Neuron (in vitro differentiated cells): ENCODE data around the gene MAP3K5.

Experiments used
- H2AFZ ChIP-seq: one replicate; pipeline ENCODE4 v1.6.1; 2013; ENCODE audit warnings: low read depth, mild to moderate bottlenecking, inconsistent platforms, low read length, moderate library complexity
- H3K27me3 ChIP-seq: one replicate; pipeline ENCODE4 v1.6.1; 2013; ENCODE audit warnings: low read length; ENCODE audit not compliant: insufficient read depth
- H3K36me3 ChIP-seq: one replicate; pipeline ENCODE4 v1.6.1; 2013; ENCODE audit warnings: low read length; ENCODE audit not compliant: insufficient read depth
- H3K4me1 ChIP-seq: one replicate; pipeline ENCODE4 v1.6.1; 2013; ENCODE audit warnings: low read length; ENCODE audit not compliant: insufficient read depth
- H3K4me3 ChIP-seq: 2 replicates; pipeline ENCODE4 v1.5.1; 2013; ENCODE audit warnings: mild to moderate bottlenecking, low read length, moderate library complexity
- H3K9me3 ChIP-seq: one replicate; pipeline ENCODE4 v1.6.1; 2013; ENCODE audit warnings: low read length

MAP3K5 gene

DNA sequence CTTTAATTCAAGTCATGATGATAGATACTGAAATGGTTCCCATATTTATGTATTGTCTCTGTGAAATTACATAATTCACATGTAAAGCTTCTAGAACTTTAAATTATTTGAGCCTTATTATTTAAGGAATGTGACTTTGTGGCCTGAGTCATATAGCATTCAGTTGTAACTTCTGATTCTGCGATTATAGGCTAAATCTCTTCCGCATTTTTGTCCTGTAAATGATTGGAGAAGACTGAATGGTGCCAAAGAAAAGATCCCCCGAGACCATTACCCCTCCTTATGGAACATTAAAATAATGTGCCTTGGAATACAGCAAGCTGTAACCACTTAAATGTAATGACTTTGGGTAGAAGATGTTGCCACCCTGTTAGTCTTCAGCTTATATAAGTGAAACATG lies 178.8 kb downstream of the MAP3K5 start:
- Histone ChIP-seq H3K27me3 (no peaks in the 10 kb centered on the region), H3K9me3 (no peaks in the 10 kb centered on the region), H3K4me3 (no peak overlapping the region), H3K4me1 (no peaks in the 10 kb centered on the region), H3K36me3 (no peaks in the 10 kb centered on the region), H2AFZ (no peak overlapping the region)

DNA sequence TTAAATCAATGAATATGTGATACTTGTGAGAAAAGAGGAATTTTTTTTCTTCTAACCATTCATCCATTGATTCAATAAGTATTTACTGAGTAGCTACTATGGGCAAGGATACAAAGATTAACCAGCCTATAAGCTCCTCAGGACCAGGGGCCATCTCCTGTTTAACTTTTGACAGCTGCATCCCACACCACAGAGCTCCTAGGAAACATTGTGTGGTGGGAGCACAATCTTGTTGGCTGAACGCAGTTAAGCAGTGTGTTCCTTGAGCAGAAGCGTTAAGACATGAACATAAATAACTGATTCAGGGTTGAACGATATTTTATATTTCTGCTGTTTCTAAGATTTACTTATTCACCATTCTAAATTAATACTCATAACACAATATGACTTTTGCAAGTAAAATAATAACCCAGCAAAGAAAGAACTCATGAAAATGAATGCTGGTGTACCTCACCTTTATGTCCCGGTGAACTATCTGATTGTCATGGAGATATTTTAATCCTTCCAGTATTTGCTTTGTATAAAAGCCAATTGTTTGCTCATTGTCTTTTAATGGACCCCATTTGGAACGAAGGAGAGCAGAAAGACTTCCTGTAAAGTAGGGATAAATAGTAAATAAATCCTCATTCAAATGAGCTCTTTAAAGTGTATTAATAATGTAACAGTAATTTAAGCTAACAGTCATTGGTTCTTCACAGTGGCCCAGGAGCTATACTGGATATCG lies 179.4 kb downstream of the MAP3K5 start:
- no peak overlapping the region for H3K4me3 ChIP-seq
- no peaks in the 10 kb centered on the region for H3K27me3 ChIP-seq

DNA sequence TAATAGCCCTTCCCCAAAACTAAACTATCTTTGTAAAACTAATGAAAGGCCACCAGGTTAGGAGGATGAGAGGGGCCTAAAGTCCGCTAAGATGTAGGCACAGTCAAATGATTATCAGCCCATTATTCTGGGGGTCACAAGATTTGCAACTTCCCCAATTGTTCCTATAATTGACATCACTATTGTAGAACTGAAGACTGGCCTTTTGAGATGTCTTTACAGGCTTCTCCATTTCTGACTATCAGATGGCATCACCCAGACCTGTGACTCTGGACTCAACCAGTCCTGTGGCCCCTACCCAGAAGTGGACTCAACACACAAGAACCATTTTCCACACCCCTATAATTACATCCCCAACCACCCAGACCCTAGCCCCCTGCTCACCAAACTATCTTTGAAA lies 180.5 kb downstream of the MAP3K5 start:
- Histone ChIP-seq H3K4me1 (no peaks in the 10 kb centered on the region), H3K4me3 (no peak overlapping the region), H3K36me3 (no peaks in the 10 kb centered on the region), H3K27me3 (no peaks in the 10 kb centered on the region), H3K9me3 (no peaks in the 10 kb centered on the region), H2AFZ (no peak overlapping the region)

More for the DNA sequence above, 179.4 kb downstream of the MAP3K5 start:
- H3K9me3 ChIP-seq: no peaks in the 10 kb centered on the region
- H3K36me3 ChIP-seq: no peaks in the 10 kb centered on the region
- H2AFZ ChIP-seq: no peak overlapping the region
- H3K4me1 ChIP-seq: no peaks in the 10 kb centered on the region

DNA sequence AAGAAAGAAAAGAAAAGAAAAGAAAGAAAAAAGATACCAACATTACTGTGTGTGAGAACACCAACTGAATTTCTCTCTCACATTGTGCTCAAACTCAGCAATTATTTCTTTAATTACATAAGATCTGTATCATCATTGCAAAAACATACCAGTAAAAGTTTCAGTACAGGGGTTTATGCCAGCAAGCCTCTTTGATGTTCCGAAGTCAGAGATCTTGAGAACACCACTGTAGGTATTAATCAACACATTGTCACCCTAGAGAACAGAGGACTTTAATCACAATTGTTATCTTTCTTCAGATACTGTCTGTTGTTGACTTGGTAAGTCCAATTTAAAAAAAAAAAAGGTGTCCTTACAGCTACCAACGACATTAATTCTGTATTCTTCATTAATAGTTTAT lies 181.1 kb downstream of the MAP3K5 start:
- H3K4me1 ChIP-seq: no peaks in the 10 kb centered on the region
- H3K27me3 ChIP-seq: no peaks in the 10 kb centered on the region
- H2AFZ ChIP-seq: no peak overlapping the region
- no peaks in the 10 kb centered on the region for H3K36me3 ChIP-seq
- H3K4me3 ChIP-seq: no peak overlapping the region
- H3K9me3 ChIP-seq: no peaks in the 10 kb centered on the region

DNA sequence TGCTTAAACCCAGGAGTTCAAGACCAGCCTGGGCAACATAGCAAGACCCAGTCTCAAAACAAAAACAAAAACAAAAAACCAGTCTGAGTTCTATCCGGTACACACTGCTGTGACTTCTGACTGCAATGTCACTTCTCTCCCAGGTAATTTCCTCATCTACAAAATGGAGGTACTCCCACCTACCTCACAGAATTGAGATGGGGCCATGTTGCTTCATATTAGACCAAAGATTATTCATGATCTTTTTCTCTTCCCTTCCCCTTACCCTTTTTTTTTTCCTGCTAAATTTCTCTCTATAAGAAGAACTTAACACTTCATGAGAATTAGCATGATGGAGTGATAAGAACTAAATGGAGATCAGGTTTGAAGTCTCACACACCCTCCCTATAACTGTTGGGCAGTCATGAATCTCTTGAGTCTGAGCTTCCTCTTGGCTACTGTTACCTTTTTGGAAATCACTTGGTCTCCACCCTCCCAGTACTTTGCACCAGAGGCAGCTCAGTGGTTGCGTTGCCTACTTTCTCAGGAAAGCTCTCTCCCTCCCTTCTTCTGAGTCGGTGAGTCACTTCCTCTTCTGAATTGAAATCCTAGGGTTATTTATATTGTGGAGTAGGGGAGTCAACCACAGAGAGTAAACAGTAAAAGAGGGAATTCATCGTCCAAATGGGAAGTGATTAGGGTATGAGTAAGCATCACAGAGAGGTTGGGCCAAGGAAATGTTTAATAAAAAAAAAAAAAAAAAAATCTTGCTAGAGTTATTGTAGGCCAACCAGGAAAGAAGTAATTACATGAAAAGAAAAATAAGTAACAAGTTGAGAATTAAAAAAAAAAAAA lies 182.2 kb downstream of the MAP3K5 start:
- H2AFZ ChIP-seq: no peak overlapping the region
- no peaks in the 10 kb centered on the region for H3K36me3 ChIP-seq
- no peaks in the 10 kb centered on the region for H3K4me1 ChIP-seq
- H3K4me3 ChIP-seq: no peak overlapping the region
- no peaks in the 10 kb centered on the region for H3K9me3 ChIP-seq
- H3K27me3 ChIP-seq: no peaks in the 10 kb centered on the region

DNA sequence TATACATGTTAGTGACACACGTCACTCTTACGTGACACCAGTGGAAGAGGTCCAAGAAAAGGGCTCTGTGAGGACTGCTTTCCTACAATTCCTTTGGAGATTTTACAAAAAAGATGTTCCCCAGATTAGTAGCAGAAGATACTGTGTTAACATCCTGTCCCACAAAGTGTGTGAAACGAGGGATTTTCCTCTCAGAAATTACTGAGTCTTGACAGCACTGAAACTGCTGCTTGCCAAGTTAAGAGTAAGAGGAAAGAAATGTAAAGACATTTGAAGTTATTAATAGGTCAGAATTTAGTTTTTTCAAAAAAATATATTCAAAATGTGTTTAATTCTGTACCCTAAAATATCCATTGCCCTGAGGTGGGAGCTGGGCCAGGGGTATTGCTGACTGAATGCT lies 183.3 kb downstream of the MAP3K5 start:
- no peaks in the 10 kb centered on the region for H3K4me1 ChIP-seq
- H3K36me3 ChIP-seq: no peaks in the 10 kb centered on the region
- H2AFZ ChIP-seq: no peak overlapping the region
- H3K4me3 ChIP-seq: no peak overlapping the region
- H3K27me3 ChIP-seq: no peaks in the 10 kb centered on the region
- H3K9me3 ChIP-seq: no peaks in the 10 kb centered on the region

DNA sequence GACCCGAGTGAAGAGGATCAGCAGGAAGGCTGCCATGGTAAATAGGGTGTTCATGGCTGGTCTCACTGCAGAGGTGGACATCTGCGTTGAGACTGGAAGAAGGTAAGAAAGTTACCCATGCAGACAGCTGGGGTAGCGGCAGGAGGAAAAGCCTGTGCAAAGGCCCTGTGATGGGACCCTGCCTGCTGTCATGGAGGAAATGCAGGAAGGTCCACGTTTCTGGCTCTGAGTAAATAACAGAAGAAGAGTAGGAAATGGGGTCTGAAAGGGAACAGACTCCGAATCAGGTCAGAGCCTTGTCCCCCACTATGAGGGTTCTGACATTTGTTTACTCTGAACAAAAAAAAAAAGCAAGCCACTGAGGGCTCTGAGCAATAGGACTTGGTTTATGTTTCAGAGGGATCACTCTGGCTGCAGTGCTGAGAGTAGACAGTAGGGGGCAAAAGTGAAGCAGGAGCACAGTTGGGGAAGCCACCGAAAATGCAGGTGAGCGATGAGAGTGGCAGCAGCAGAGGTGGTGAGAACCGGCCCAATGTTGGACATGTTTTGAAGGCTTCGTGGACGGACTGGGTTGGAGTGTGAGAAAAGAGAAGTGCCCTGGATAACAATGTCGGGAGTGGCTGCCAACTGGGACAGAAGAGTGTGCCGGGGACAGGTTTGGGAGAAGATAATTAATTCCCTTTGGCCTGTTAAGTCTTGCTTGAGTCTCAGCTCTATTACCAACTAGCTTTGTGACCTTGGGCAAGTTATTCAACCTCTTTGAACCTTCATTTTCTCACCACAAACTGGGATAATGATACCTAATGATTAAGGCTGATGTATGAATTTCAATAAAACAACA lies 184.1 kb downstream of the MAP3K5 start:
- Histone ChIP-seq H3K36me3 (no peaks in the 10 kb centered on the region), H3K27me3 (no peaks in the 10 kb centered on the region), H2AFZ (no peak overlapping the region), H3K4me1 (no peaks in the 10 kb centered on the region), H3K9me3 (no peaks in the 10 kb centered on the region), H3K4me3 (no peak overlapping the region)

DNA sequence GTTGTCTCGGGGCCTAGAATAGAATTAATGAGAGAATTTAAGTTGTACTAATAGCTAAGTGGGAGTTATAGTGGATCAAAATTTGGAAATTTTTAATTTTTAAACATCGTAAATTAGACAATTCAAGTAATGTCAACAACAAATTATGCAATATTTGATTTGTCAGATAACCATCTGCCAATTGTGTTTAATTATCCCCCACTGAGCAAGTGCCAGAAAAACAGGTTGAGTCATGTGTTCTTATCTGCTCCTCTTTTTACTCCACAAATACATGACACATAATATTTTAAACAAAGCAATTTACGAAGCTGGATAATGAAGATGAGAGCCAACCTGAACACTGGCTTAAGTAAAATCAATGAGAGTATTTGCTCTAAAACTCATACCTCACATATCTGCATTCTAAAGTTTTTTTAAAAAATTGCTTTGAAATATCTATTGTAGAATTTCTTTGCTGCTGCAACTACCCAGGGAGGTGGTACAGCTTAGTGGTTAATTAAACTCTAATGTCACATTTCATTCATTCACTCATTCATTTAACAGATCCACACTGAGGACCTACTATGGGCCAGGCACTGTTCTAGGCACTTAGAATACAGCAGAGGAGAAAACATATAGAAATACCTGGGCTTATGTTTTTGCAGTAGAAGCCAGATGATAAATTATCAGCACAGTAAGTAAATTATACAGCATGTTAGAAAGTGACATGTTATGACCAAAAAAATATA lies 184.9 kb downstream of the MAP3K5 start:
- Histone ChIP-seq H3K36me3 (no peaks in the 10 kb centered on the region), H2AFZ (no peak overlapping the region)

DNA sequence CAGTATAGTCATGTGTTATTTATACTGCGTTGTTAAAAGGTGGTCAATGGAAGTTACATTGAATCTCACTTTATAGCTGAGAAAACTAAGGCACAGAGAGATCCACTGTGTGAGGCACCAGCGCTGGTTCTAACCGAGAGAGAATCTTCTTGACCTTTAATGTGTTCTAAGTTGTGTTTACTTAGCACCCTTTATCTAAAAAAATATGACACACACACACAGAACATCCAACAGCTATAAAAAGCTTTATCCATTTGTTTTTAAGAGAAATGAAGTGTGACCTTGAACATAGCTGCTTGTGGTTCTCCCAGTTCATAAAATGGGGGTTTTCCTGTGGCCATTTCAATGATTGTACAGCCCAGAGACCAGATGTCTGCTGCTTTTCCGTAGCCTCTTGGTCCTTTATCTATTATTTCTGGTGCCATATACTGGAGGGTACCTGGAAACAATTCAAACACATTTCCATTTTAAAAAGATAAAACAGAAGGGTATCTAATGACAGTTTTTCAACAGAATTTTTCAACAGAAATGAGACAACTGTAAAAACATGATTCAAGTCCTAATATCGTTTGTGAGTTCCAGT lies 187.3 kb downstream of the MAP3K5 start:
- no peaks in the 10 kb centered on the region for H3K9me3 ChIP-seq
- no peaks in the 10 kb centered on the region for H3K27me3 ChIP-seq

More for the DNA sequence above, 184.9 kb downstream of the MAP3K5 start:
- no peaks in the 10 kb centered on the region for H3K4me1 ChIP-seq
- H3K9me3 ChIP-seq: no peaks in the 10 kb centered on the region
- H3K27me3 ChIP-seq: no peaks in the 10 kb centered on the region
- no peak overlapping the region for H3K4me3 ChIP-seq

DNA sequence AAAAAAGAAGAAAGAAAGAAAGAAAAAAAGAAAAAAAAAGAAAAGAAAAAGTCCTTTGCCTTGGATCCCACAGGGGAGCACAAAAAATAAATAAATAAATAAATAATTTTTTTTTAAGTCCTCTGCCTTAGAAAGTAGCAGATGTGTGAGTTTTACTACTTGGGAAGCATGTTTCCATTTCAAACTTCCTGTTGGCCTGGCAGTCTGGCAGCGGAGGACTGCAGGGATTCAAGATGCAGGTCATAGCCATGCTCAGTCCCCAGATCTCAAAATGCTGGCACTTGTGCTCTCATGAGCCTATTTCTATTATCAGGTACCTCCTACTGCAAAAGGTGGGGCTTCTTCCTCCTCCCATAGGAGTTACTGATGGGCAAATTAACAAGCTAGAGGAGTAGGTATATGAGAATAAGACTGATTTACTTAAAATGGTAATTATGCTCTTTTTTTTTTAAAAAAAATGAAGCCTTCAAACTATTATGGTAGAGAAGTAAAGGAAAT lies 187.9 kb downstream of the MAP3K5 start:
- Histone ChIP-seq H2AFZ (no peak overlapping the region), H3K4me1 (no peaks in the 10 kb centered on the region), H3K36me3 (no peaks in the 10 kb centered on the region), H3K27me3 (no peaks in the 10 kb centered on the region), H3K9me3 (no peaks in the 10 kb centered on the region), H3K4me3 (no peak overlapping the region)

More for the DNA sequence above, 187.3 kb downstream of the MAP3K5 start:
- H3K4me1 ChIP-seq: no peaks in the 10 kb centered on the region
- H3K4me3 ChIP-seq: no peak overlapping the region
- H2AFZ ChIP-seq: no peak overlapping the region
- H3K36me3 ChIP-seq: no peaks in the 10 kb centered on the region

DNA sequence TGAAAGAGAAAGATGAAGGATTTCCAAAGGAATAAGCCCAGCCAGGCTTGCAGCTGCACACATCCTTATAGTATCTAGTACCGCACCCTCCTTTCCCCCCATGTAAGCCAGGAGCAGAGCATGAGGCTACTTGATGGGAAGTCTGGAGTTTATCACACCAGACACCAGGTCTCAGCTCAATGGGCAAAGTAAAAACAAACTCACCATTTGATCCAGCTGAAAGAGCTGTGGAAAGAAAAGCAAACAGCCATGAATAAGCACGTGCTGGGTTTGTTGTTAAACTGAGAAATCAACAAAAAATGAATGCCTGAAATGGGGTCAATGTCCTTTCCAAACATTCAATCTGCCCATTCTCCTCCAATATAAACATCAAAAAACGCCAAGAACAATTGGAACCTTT lies 191.5 kb downstream of the MAP3K5 start:
- Histone ChIP-seq H3K27me3 (no peaks in the 10 kb centered on the region), H3K4me3 (no peak overlapping the region), H3K9me3 (no peaks in the 10 kb centered on the region), H2AFZ (no peak overlapping the region), H3K36me3 (no peaks in the 10 kb centered on the region), H3K4me1 (no peaks in the 10 kb centered on the region)

DNA sequence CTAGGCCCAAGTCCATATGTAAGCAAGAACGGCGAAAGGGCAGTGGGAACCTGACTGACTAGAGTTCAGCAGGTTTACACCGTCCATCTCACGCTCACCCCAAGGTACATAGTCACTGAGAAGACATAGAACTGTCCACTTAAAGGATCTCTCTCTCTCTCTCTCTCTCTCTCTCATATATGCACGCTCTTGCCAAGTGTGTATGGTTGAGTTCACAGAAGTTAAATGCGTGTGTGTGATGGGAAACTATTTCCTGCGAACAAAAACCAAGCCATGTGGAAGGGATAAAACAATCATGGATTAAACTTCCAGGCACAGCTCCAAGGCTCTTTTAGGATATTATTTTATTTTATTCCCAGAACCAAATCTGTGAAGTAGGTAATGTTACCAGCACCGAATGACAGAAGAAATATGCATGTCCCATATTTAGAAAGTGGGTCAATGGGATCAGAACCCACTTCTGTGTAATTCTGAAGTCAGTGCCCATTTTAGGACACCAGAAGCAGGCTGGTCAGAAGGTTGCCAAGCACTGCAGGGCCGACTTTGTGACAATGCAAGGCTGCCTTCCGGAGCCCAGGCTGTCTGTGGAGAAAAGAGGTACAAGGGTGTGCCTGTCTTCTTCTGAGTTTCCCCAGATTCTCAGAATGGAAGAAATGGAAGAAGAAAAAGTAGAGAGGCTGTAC lies 192.8 kb downstream of the MAP3K5 start:
- no peaks in the 10 kb centered on the region for H3K27me3 ChIP-seq
- no peak overlapping the region for H2AFZ ChIP-seq
- no peaks in the 10 kb centered on the region for H3K36me3 ChIP-seq
- no peaks in the 10 kb centered on the region for H3K9me3 ChIP-seq
- H3K4me3 ChIP-seq: no peak overlapping the region
- H3K4me1 ChIP-seq: no peaks in the 10 kb centered on the region
